ENCODE data around the gene PHC2.

Gene PHC2

DNA sequence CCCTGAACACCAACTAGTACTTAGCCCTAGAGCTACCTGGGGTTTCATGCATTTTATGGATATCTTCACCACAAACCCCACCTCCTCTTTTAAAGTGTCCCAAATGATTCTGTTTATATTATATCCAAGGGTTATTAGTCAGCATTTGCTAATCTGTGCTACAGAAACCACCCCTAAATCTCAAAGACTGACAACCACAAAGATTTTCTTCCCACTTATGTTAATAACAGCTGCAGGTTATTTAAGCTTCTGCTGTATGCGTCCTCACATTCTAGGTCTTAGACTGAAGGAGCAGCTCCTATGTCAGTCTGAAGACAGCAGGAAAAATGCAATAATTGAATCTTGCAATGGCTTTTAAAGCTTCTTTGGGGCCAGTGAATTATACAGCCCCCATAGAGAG lies 11.2 kb upstream of the PHC2 start:
- TF ChIP-seq TEAD4 (IDR thresholded peaks at IDR 0.05) (no peak), EGR1 (IDR thresholded peaks at IDR 0.05) (no peak), RAD21 (IDR thresholded peaks at IDR 0.05; ENCODE audit: low read depth) (no peak), CREB1 (IDR thresholded peaks at IDR 0.05; ENCODE audit: low read depth) (no peak), CEBPB (IDR thresholded peaks at IDR 0.05) (no peak), YY1 (IDR thresholded peaks at IDR 0.05; ENCODE audit: low read depth) (no peak), ZBTB7A (IDR thresholded peaks at IDR 0.05; ENCODE audit: low read depth) (no peak), EP300 (IDR thresholded peaks at IDR 0.05; ENCODE audit: borderline replicate concordance) (no peak), TAF1 (IDR thresholded peaks at IDR 0.05; ENCODE audit: low read depth) (no peak), TCF12 (IDR thresholded peaks at IDR 0.05; ENCODE audit: low read depth) (no peak), NFIC (IDR thresholded peaks at IDR 0.05) (no peak), FOXM1 (IDR thresholded peaks at IDR 0.05; ENCODE audit: borderline replicate concordance, low read depth) (no peak)
- TF ChIP-seq, protein P1, sequence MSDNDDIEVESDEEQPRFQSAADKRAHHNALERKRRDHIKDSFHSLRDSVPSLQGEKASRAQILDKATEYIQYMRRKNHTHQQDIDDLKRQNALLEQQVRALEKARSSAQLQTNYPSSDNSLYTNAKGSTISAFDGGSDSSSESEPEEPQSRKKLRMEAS (IDR thresholded peaks at IDR 0.05): no peak
- TF ChIP-seq, protein P2, sequence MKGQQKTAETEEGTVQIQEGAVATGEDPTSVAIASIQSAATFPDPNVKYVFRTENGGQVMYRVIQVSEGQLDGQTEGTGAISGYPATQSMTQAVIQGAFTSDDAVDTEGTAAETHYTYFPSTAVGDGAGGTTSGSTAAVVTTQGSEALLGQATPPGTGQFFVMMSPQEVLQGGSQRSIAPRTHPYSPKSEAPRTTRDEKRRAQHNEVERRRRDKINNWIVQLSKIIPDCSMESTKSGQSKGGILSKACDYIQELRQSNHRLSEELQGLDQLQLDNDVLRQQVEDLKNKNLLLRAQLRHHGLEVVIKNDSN (IDR thresholded peaks at IDR 0.05): no peak
- TF ChIP-seq, protein P3, sequence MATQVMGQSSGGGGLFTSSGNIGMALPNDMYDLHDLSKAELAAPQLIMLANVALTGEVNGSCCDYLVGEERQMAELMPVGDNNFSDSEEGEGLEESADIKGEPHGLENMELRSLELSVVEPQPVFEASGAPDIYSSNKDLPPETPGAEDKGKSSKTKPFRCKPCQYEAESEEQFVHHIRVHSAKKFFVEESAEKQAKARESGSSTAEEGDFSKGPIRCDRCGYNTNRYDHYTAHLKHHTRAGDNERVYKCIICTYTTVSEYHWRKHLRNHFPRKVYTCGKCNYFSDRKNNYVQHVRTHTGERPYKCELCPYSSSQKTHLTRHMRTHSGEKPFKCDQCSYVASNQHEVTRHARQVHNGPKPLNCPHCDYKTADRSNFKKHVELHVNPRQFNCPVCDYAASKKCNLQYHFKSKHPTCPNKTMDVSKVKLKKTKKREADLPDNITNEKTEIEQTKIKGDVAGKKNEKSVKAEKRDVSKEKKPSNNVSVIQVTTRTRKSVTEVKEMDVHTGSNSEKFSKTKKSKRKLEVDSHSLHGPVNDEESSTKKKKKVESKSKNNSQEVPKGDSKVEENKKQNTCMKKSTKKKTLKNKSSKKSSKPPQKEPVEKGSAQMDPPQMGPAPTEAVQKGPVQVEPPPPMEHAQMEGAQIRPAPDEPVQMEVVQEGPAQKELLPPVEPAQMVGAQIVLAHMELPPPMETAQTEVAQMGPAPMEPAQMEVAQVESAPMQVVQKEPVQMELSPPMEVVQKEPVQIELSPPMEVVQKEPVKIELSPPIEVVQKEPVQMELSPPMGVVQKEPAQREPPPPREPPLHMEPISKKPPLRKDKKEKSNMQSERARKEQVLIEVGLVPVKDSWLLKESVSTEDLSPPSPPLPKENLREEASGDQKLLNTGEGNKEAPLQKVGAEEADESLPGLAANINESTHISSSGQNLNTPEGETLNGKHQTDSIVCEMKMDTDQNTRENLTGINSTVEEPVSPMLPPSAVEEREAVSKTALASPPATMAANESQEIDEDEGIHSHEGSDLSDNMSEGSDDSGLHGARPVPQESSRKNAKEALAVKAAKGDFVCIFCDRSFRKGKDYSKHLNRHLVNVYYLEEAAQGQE (IDR thresholded peaks at IDR 0.05; ENCODE audit: low read depth): no peak

DNA sequence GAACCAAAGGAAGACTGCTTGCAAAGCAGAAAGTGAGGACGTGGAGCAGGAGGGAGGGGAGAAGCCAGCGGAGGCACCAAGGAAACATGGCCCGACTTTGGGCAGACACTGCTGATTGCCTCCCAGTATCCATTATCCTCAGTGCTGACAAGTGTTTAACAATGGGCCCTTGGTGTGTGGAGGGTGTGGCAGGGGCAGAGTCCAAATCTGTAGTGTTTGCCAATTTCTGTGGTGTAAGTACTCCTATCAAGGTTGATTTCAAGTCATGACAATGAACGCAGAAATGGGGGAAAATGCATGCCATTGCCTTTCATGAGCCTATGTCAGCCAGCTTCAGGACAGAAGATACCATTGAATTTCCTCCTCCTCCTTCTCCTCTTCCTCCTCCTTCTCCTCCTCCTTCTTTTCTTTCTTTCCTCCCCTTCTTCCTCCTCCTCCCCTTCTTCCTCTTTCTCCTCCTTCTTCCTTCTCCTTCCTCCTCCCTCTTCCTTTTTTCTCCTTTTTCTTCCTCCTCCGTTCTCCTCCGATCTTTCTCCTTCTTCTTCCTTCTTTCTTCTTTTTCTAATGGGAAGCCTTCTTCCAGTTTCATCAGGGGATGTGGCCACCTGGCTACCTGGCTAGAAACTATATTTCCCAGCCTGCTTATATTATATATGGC lies 10.3 kb upstream of the PHC2 start:
- TF ChIP-seq EP300 (IDR thresholded peaks at IDR 0.05; ENCODE audit: borderline replicate concordance) (no peak), CREB1 (IDR thresholded peaks at IDR 0.05; ENCODE audit: low read depth) (no peak), TEAD4 (IDR thresholded peaks at IDR 0.05) (no peak), CEBPB (IDR thresholded peaks at IDR 0.05) (no peak), TAF1 (IDR thresholded peaks at IDR 0.05; ENCODE audit: low read depth) (no peak), ZBTB7A (IDR thresholded peaks at IDR 0.05; ENCODE audit: low read depth) (no peak), EGR1 (IDR thresholded peaks at IDR 0.05) (no peak), TCF12 (IDR thresholded peaks at IDR 0.05; ENCODE audit: low read depth) (no peak), NFIC (IDR thresholded peaks at IDR 0.05) (no peak), RAD21 (IDR thresholded peaks at IDR 0.05; ENCODE audit: low read depth) (no peak)
- TF ChIP-seq, protein P3 (IDR thresholded peaks at IDR 0.05; ENCODE audit: low read depth): no peak
- TF ChIP-seq, protein P1 (IDR thresholded peaks at IDR 0.05): no peak
- TF ChIP-seq, protein P2 (IDR thresholded peaks at IDR 0.05): no peak

DNA sequence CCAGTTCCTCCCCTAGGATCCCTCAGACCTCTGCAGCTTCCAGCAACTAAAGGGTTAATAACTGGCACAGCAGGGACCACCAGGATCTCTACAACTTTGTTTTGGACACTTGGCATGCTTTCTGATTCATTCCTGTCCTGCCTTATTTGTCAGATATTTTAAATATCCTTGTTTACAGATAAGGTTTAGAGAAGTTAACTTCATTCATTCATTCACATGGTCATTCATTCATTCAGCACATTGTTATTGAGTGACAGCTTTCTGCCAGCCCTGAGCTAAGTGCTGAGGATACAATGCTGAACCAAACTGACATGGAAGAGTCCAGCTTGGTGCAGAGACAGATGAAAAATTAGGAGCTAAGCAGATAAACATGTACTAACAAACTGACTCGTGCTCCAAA lies 8.8 kb upstream of the PHC2 start:
- TF ChIP-seq NFIC (IDR thresholded peaks at IDR 0.05): no peak
- no peak for TF ChIP-seq TEAD4 (IDR thresholded peaks at IDR 0.05)
- TF ChIP-seq ZBTB7A (IDR thresholded peaks at IDR 0.05; ENCODE audit: low read depth): no peak
- no peak for TF ChIP-seq CEBPB (IDR thresholded peaks at IDR 0.05)
- TF ChIP-seq, protein P2 (IDR thresholded peaks at IDR 0.05): no peak
- TF ChIP-seq, protein P3 (IDR thresholded peaks at IDR 0.05; ENCODE audit: low read depth): no peak
